Right renal cortex interstitium (tissue), 3 donors: ENCODE results near the gene ACSF2. TPM values are rescaled to one million over a fixed set of nuclear protein-coding genes. Genes with fewer than 3 reads are reported as not detected.

Source experiments
- DNase-seq, 3 donors: peaks; one replicate each; pipeline ENCODE4 v3.0.0-alpha.2; 2013; ENCODE audit warnings: low read depth in 3 of 3, low spot score in 2 of 3
- polyA plus RNA-seq, 3 donors: library from polyadenylated mRNA; unstranded; fragments of 120-200 nt; gene quantifications; one replicate each; pipeline ENCODE4 v1.2.1, GENCODE V29; 2013; ENCODE audit not compliant: insufficient read length in 3 of 3

Gene ACSF2
- polyA plus RNA-seq, 3 donors: 81.2 to 115 (median 98.7) TPM

DNA sequence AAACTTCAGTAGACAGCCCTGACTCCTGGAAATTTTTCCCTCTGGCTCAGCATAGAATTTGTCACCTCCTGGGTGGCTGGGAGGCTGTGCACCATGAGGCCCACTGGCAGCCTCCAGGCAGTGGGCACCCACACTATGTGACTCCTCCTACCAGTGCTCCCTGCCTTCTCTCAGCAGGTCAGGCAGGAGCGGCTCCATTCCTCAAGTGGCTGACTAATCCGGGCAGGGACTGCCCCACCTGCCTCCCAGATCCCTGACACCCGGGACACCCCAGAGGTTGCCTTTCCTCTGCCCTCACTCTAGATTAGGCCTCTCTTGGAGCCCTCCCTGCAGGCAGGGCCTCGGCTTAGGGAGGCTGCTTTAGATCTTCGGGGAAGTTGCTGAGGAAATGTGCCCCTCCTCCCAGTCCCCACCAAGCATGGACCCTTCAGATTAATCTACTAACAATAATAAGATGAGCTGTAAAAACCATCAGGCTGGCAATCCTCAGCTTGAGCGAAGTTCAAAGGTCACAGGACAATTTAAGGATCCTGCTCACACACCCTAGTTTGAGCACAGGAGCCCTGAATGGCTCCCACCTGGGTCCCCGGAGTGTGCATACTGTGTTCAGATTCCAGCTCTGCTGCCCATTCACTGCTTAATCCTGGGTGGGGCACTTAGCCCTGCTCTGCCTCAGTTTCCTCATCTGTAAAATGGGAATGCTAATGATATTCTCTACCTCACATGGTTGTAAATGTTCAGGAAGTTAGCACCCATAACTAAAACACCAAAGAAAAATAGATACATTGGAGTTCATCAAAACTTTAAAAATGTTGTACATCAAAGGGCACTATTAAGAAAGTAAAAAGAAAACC, 72.2 kb downstream of the ACSF2 start:
- no peak for DNase-seq

DNA sequence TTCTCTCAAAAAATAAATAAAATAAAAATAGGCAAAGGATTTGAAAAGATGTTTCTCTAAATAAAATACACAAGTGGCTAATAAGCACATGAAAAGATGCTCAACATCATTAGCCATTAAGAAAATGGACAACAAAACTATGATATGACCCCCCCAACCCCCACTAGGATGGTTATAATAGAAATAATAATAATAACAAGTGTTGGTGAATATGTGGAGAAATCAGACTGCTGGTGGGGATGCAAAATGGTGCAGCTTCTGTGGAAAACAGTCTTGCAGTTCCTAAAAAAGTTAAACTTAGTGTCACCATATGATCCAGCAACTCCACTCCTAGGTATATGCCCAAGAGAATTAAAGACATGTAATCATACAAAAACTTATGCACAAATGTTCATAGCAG, 73.3 kb downstream of the ACSF2 start:
- no peak for DNase-seq

- DNase-seq: no peak
Measured at GRCh38 chr17:50499721-50500120, 73.7 kb downstream of the ACSF2 start.

- no peak for DNase-seq
Measured at GRCh38 chr17:50501054-50501453, 75.0 kb downstream of the ACSF2 start.

DNA sequence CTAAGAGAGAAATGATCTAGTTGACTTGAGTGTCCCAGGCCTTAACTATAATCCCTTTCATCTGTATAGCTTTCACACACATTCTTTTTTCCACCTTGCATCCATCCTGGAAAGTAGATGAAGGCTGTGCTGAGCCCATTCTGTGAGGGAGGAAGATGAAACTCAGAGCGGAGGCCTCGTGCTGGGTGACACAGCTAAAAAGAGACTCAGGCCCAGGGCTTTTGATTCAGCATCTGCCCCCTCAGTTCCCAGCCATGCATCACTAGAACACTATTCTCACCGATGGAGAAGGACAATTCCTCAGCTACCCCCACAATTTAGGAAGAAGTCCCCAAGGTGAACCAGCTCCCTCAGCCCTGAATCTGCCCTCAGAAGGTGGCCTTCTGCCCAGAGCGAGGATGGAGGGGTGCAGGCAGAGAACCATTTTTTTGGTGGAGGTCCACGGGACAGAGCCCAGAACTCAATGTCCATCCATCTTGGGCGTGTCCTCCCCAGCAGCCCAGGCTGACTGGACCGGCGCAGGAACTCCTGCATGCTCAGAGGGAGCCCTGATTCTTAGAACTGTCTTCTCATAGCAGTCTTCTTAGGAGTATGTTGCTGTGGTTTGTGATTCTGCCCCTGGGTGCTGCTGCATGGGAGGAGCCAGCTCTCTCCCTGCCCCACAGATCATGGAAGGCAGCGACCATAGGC, 76.4 kb downstream of the ACSF2 start:
- DNase-seq: no peak

DNA sequence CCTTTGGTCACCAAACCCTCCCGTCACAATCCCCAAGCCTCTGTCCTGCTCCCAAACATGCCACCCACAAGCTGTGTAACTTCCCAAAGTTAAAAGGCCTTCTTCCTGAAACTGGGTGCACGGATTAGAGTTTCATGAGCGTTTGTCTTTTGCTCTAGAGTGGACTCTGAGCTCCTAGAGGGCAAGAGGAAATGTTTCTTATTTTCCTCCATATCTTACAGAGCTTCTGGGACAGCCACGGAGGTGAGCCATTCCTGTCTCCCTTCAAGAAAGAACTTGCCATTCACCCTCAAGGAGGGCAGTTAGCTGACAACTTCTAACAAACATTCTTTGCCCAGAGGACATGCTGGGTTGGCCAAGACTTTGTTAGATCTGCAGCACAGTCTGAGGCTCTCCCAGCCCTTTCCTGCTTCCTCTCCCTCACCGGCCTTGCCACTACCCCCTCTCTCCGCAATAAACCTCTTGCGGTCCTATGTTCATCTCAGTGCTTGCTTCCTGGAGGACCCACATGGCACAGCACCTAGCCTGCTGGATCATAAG, 79.6 kb downstream of the ACSF2 start:
- DNase-seq: no peak

DNA sequence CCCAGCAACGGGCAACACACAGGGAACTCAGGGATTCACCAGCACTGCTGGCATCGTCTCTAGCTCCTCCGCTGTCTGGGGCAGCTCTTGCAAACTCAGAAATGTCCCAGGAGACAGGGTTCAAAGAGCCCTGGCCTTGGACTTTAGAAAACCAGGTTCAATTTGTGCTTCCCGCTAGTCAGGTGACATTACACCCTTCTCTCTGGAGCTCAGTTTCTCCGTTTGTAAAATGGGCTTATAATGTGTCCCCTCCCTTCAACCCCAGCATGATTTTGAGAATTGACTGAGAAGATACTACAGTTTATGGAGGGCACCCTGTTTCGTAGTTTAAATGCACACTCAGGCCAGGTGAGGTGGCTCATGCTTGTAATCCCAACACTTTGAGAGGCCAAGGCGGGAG, 80.3 kb downstream of the ACSF2 start:
- DNase-seq: no peak

- peak in 2 of 3 donors; percentile 70 to 71 for DNase-seq
Measured at GRCh38 chr17:50507871-50508572, 82.0 kb downstream of the ACSF2 start, which contains the start of gene MYCBPAP. Gene MYCBPAP, plus strand, starts transcription at chr17:50508439. Its CDS starts 236 bp downstream, at chr17:50508675.

- DNase-seq: no peak
Measured at GRCh38 chr17:50508573-50509460, 82.8 kb downstream of the ACSF2 start.

DNA sequence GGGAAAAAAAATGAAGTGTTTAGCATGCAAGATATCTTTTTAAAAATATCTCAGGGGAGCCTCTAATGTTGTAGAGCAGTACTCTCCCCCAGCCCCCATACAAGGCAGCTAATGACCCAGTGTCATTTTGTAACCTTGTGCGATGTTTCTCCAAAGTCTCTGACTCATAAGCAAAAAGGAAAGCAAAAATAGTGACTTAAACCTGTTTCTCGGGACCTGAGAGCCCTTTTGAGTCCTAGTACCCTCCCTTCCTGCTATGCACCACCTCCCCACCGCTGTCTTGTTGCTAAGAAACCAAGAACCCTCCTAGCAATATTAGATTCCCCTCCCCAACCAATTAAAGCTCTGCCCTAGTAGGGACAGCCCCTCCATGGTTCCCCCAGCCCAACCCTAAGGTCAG, 85.0 kb downstream of the ACSF2 start:
- no peak for DNase-seq

DNA sequence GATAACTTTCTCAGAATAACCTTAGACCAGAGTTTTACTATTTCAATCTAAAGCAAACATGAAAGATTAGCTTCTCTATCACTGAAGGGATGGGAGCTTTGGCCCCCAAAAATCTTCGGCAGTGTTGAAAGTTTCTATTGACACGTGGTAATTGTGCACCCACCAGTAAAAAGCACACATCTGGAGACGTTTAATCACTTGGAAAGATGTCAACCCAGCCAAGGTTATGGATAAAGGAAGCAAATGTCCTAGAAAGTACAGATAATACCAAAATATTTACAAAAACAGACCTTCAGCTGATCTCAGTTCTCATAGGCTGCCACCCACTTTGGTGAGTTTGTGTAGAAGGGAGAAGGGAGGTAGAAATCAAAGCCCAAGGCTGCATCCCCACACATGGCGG, 87.5 kb downstream of the ACSF2 start:
- no peak for DNase-seq

- no peak for DNase-seq
Measured at GRCh38 chr17:50514388-50514787, 88.4 kb downstream of the ACSF2 start.

GRCh38 chr17:50514936-50515702, 89.1 kb downstream of the ACSF2 start:
- no peak for DNase-seq

DNA sequence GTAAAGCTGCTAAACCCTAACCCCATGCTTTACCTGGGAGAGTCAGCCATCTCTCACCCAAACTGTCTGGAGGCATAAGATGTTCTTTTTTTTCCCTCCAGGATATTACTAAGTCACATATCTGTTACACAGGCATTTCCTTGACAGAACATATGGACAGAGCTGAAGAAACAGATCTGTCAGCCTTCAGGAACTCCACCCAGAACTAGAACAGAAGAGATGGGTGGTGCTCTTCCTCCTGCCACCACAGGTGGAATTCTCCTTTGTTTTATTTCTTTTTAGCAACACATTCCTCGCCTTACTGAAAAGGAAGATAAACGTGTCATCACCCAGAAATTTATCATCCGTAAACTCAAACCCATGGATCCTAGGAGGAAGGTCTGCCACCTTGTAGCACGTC, 91.0 kb downstream of the ACSF2 start:
- DNase-seq: no peak

- no peak for DNase-seq
Measured at GRCh38 chr17:50517504-50518383, 91.7 kb downstream of the ACSF2 start.

- no peak for DNase-seq
Measured at GRCh38 chr17:50518384-50519023, 92.5 kb downstream of the ACSF2 start.

DNA sequence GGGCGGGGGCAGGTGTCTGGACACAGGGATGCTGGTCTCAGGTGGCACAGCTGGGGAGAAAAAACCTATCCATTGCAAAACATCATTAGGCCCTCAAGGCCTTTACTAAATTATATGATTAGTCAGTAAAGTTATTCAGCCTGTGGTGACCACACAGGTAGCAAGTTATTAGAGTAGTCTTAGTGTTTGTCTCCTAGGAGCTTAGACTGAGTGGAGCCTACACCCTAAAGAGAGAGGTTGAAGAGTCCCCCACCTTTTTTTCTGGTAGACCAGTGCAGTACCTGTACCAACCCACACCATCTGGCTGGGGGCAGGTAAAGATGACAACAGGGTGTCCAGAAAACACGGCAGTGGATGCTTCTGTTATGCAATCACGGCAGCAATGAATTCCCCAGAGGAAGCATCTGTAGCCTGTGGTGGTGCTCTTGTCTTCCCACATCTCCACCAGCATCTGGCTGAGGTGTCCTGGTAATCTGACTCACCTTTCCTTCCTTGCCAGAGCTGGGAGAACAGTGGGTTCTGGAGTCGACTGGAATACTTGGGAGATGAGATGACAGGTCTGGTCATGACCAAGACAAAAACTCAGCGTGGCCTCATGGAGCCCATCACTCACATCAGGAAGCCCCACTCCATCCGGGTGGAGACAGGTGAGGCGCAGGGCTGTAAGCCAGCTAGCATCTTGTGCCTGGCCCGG, 93.3 kb downstream of the ACSF2 start:
- DNase-seq: no peak
